ENCODE measurements around the gene NHERF1.

Gene NHERF1

DNA sequence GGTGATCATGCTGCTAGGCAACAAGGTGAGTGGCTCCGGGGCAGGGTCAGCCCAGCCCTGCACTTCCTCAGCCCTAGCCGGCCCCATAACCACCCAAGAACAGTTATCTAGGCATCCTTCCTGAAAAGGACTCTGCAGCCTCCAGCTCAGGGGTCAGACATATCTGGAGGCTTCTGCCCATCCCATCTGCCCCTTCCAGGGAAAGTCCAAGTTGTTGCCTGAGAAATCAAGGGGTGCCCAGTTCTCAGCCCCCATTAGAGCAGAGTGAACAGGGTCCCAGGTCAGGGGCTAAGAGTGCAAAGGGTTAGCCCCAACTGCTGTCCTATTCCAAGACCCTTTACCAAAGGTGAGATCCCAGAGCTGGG lies 4.1 kb upstream of the NHERF1 start:
- ATAC-seq (ENCODE audit: insufficient read depth, low read depth) (no peak), DNase-seq (no peak)
- Histone ChIP-seq H3K27ac (ENCODE audit: low read length) (peak overlapping the region; percentile 89), H3K36me3 (ENCODE audit: insufficient read depth, low read length) (peaks cover 7% of the 10 kb centered on the region; the same call in 1 of the 2 replicates), H2AFZ (ENCODE audit: low read depth, low read length) (no peak overlapping the region), H3K4me3 (ENCODE audit: low read depth in 1 of 2, low read length in 2 of 2) (no peak overlapping the region), H3K4me2 (ENCODE audit: insufficient read depth, low read length) (no peak overlapping the region), H3K9me3 (ENCODE audit: insufficient read depth, low read length, severe bottlenecking) (no peaks in the 10 kb centered on the region), H3K4me1 (ENCODE audit: insufficient read depth, low read length) (peaks cover 68% of the 10 kb centered on the region), H3K27me3 (ENCODE audit: insufficient read depth, low read length, poor library complexity) (no peaks in the 10 kb centered on the region), H3K79me2 (ENCODE audit: insufficient read depth, low read length) (peaks cover 24% of the 10 kb centered on the region), H3K9ac (ENCODE audit: low read depth, low read length) (no peak overlapping the region), H4K20me1 (ENCODE audit: insufficient read depth, low read length) (peaks cover 8% of the 10 kb centered on the region)
- TF ChIP-seq, protein P1, sequence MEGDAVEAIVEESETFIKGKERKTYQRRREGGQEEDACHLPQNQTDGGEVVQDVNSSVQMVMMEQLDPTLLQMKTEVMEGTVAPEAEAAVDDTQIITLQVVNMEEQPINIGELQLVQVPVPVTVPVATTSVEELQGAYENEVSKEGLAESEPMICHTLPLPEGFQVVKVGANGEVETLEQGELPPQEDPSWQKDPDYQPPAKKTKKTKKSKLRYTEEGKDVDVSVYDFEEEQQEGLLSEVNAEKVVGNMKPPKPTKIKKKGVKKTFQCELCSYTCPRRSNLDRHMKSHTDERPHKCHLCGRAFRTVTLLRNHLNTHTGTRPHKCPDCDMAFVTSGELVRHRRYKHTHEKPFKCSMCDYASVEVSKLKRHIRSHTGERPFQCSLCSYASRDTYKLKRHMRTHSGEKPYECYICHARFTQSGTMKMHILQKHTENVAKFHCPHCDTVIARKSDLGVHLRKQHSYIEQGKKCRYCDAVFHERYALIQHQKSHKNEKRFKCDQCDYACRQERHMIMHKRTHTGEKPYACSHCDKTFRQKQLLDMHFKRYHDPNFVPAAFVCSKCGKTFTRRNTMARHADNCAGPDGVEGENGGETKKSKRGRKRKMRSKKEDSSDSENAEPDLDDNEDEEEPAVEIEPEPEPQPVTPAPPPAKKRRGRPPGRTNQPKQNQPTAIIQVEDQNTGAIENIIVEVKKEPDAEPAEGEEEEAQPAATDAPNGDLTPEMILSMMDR (IDR thresholded peaks at IDR 0.05; ENCODE audit: borderline replicate concordance, extremely low read depth, low read length, poor library complexity, severe bottlenecking): no peak
- no peak for TF ChIP-seq EZH2 (IDR thresholded peaks at IDR 0.05; ENCODE audit: borderline replicate concordance, low read depth, low read length, severe bottlenecking)

GRCh38 chr17:74744714-74745547 lies 3.5 kb upstream of the NHERF1 start:
- no peak overlapping the region for H3K9ac ChIP-seq (ENCODE audit: low read depth, low read length)
- H3K9me3 ChIP-seq (ENCODE audit: insufficient read depth, low read length, severe bottlenecking): no peaks in the 10 kb centered on the region
- no peak overlapping the region for H3K4me2 ChIP-seq (ENCODE audit: insufficient read depth, low read length)
- peak; percentile 74 for DNase-seq
- peaks cover 30% of the 10 kb centered on the region for H3K79me2 ChIP-seq (ENCODE audit: insufficient read depth, low read length)
- peaks cover 68% of the 10 kb centered on the region for H3K4me1 ChIP-seq (ENCODE audit: insufficient read depth, low read length)
- no peak for ATAC-seq (ENCODE audit: insufficient read depth, low read depth)
- no peaks in the 10 kb centered on the region for H3K27me3 ChIP-seq (ENCODE audit: insufficient read depth, low read length, poor library complexity)
- peaks cover 13% of the 10 kb centered on the region; the same call in 1 of the 2 replicates for H3K36me3 ChIP-seq (ENCODE audit: insufficient read depth, low read length)
- H4K20me1 ChIP-seq (ENCODE audit: insufficient read depth, low read length): peaks cover 14% of the 10 kb centered on the region
- no peak overlapping the region for H2AFZ ChIP-seq (ENCODE audit: low read depth, low read length)
- H3K4me3 ChIP-seq (ENCODE audit: low read depth in 1 of 2, low read length in 2 of 2): no peak overlapping the region
- H3K27ac ChIP-seq (ENCODE audit: low read length): peak overlapping the region; percentile 89
- TF ChIP-seq EZH2 (IDR thresholded peaks at IDR 0.05; ENCODE audit: borderline replicate concordance, low read depth, low read length, severe bottlenecking): no peak
- TF ChIP-seq, protein P1 (IDR thresholded peaks at IDR 0.05; ENCODE audit: borderline replicate concordance, extremely low read depth, low read length, poor library complexity, severe bottlenecking): peak; percentile 99

- H3K27me3 ChIP-seq (ENCODE audit: insufficient read depth, low read length, poor library complexity): no peaks in the 10 kb centered on the region
- H3K9ac ChIP-seq (ENCODE audit: low read depth, low read length): no peak overlapping the region
- TF ChIP-seq EZH2 (IDR thresholded peaks at IDR 0.05; ENCODE audit: borderline replicate concordance, low read depth, low read length, severe bottlenecking): no peak
- peaks cover 69% of the 10 kb centered on the region for H3K4me1 ChIP-seq (ENCODE audit: insufficient read depth, low read length)
- no peak overlapping the region for H3K27ac ChIP-seq (ENCODE audit: low read length)
- ATAC-seq (ENCODE audit: insufficient read depth, low read depth) (no peak), DNase-seq (no peak)
- H4K20me1 ChIP-seq (ENCODE audit: insufficient read depth, low read length): peaks cover 22% of the 10 kb centered on the region
- H3K36me3 ChIP-seq (ENCODE audit: insufficient read depth, low read length): peaks cover 20% of the 10 kb centered on the region
- H3K9me3 ChIP-seq (ENCODE audit: insufficient read depth, low read length, severe bottlenecking): no peaks in the 10 kb centered on the region
- H3K4me3 ChIP-seq (ENCODE audit: low read depth in 1 of 2, low read length in 2 of 2): no peak overlapping the region
- H3K4me2 ChIP-seq (ENCODE audit: insufficient read depth, low read length): no peak overlapping the region
- peaks cover 33% of the 10 kb centered on the region for H3K79me2 ChIP-seq (ENCODE audit: insufficient read depth, low read length)
- no peak overlapping the region for H2AFZ ChIP-seq (ENCODE audit: low read depth, low read length)
Observed at GRCh38 chr17:74745548-74746177, 2.8 kb upstream of the NHERF1 start.

GRCh38 chr17:74746376-74746775 lies 2.1 kb upstream of the NHERF1 start:
- no peak overlapping the region for H3K9ac ChIP-seq (ENCODE audit: low read depth, low read length)
- no peak overlapping the region for H3K4me3 ChIP-seq (ENCODE audit: low read depth in 1 of 2, low read length in 2 of 2)
- H3K4me1 ChIP-seq (ENCODE audit: insufficient read depth, low read length): peaks cover 69% of the 10 kb centered on the region
- no peak overlapping the region for H3K4me2 ChIP-seq (ENCODE audit: insufficient read depth, low read length)
- H3K9me3 ChIP-seq (ENCODE audit: insufficient read depth, low read length, severe bottlenecking): no peaks in the 10 kb centered on the region
- DNase-seq (no peak), ATAC-seq (ENCODE audit: insufficient read depth, low read depth) (no peak)
- H3K36me3 ChIP-seq (ENCODE audit: insufficient read depth, low read length): peaks cover 27% of the 10 kb centered on the region
- TF ChIP-seq, protein P1 (IDR thresholded peaks at IDR 0.05; ENCODE audit: borderline replicate concordance, extremely low read depth, low read length, poor library complexity, severe bottlenecking): no peak
- no peak for TF ChIP-seq EZH2 (IDR thresholded peaks at IDR 0.05; ENCODE audit: borderline replicate concordance, low read depth, low read length, severe bottlenecking)
- peaks cover 29% of the 10 kb centered on the region for H4K20me1 ChIP-seq (ENCODE audit: insufficient read depth, low read length)
- H3K27me3 ChIP-seq (ENCODE audit: insufficient read depth, low read length, poor library complexity): no peaks in the 10 kb centered on the region
- H3K27ac ChIP-seq (ENCODE audit: low read length): peak overlapping the region; percentile 79; the same call in 1 of the 2 replicates
- peaks cover 40% of the 10 kb centered on the region for H3K79me2 ChIP-seq (ENCODE audit: insufficient read depth, low read length)
- H2AFZ ChIP-seq (ENCODE audit: low read depth, low read length): no peak overlapping the region
